D721Med (cell line): Measurements from ENCODE around the gene MAPKAPK5.
"Not testable (repeated sequence)": the region's sequence is repeated elsewhere in the genome, so short reads cannot be mapped to it uniquely, and the experiment has no call there.

Experiments used
- DNase-seq: peaks from one replicate; pipeline ENCODE4 v3.0.0; 2011; ENCODE audit warnings: low spot score; ENCODE audit not compliant: insufficient read length
- FAIRE-seq: peaks from 2 replicates; lab custom pipeline; 2011; peaks lifted over from hg19 to GRCh38; lab: Jason Lieb, UNC
- TF ChIP-seq, protein P1 (sequence below): IDR thresholded peaks from 2 replicates; pipeline ENCODE4 v1.5.1; 2012; ENCODE audit warnings: mild to moderate bottlenecking, control low read depth; ENCODE audit not compliant: insufficient read depth; ENCODE audit errors: missing control alignments

The MAPKAPK5 gene

DNA sequence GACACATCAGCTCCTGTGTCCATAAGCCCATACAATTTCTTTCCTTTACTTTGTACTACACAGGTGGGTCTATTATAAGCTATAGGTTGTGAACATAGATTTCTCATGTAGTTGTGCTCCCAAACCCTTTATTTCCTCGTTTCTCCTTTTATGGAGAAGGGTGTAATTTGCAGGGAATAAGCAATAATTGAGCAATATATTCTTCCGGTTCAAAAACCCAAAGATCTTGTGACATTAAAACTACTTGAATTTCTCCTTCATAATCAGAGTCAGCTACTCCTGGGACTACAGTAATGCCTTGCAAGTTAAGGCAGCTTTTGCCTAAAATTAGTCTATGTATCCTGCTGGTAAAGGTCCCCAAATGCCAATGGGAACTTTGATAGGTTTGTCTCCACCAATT is 19.1 kb upstream of the MAPKAPK5 start:
- DNase-seq, result no peak
- FAIRE-seq, result no peak

DNA sequence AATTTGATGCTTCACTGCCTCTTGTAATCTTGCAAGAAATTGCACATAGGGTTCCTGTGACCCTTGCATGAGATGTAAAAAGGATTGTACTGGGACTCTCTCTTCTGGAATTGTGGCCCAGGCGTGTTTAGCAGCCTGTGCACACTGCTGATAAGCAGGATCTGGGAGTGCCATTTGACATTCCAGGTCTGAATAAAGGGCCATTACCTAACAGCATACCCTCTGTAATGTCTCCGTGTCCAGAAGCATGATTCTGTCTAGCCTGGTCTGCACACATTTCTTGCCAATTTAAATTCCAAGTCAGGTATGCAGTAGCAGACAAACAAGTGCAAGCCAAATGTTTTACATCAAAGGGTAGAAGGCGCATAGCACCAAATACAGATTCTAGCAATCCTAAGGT is 18.1 kb upstream of the MAPKAPK5 start:
- TF ChIP-seq, protein P1, sequence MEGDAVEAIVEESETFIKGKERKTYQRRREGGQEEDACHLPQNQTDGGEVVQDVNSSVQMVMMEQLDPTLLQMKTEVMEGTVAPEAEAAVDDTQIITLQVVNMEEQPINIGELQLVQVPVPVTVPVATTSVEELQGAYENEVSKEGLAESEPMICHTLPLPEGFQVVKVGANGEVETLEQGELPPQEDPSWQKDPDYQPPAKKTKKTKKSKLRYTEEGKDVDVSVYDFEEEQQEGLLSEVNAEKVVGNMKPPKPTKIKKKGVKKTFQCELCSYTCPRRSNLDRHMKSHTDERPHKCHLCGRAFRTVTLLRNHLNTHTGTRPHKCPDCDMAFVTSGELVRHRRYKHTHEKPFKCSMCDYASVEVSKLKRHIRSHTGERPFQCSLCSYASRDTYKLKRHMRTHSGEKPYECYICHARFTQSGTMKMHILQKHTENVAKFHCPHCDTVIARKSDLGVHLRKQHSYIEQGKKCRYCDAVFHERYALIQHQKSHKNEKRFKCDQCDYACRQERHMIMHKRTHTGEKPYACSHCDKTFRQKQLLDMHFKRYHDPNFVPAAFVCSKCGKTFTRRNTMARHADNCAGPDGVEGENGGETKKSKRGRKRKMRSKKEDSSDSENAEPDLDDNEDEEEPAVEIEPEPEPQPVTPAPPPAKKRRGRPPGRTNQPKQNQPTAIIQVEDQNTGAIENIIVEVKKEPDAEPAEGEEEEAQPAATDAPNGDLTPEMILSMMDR, result no peak
- FAIRE-seq, result no peak
- DNase-seq, result no peak

More for the DNA sequence above, 19.1 kb upstream of the MAPKAPK5 start:
- TF ChIP-seq, protein P1, result no peak

DNA sequence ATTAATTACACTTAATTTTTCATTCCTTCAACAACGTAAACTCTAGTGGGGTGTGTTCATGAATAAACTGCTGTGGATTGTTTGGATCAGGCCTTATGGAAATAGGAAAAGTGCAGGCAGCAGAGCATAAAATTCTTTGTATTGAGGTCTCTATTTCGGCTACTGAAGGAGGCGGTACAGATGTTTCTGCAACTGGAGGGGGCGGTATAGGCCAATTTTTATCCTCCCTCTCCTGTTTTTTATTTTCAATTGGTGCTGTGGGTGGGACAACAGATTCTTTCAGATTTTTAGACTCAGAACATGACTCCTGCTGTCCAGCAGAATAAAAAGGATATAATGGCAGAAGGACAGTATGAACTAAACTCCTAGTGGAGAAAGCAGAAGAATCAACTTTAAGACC is 17.7 kb upstream of the MAPKAPK5 start:
- DNase-seq, FAIRE-seq: not testable (repeated sequence)
- TF ChIP-seq, protein P1, result peak; percentile 10

DNA sequence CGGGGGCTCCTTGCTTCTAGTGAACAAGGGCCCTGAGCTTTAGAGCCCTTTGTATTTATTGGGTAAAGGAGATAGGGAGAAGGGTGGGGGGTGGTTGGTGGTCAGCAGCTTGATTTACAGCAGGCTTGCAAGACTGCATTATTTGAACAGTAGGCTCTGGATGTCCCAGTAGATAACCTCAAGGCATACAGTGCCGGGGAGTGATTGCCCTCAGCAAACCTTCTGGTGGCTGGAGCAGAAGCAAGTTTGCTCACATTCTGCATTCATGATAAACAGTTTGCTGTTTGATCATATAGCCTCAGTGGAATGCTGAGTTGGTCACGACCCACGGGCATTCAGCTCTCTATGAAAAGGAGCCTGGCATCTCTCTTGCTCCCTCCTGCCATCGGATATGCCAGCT is 16.5 kb upstream of the MAPKAPK5 start:
- FAIRE-seq (no peak), DNase-seq (no peak)
- TF ChIP-seq, protein P1, result no peak

DNA sequence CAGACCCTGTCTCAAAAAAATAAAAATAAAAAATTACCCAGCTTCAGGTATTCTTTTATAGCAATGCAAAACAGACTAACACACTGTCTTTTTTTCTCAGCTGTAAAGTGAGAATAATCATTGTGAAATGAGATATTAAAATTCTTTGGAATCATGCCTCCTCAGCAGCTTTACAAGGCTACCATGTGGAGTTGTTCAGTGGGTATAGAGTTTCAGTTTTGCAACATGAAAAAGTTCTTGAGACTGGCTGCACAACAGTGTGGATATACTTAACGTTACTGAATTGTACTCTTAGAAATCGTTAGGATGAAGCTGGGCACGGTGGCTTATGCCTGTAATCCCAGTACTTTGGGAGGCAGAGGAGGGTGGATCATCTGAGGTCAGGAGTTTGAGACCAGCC is 15.7 kb upstream of the MAPKAPK5 start:
- TF ChIP-seq, protein P1, result no peak
- DNase-seq, result no peak
- no peak for FAIRE-seq

DNA sequence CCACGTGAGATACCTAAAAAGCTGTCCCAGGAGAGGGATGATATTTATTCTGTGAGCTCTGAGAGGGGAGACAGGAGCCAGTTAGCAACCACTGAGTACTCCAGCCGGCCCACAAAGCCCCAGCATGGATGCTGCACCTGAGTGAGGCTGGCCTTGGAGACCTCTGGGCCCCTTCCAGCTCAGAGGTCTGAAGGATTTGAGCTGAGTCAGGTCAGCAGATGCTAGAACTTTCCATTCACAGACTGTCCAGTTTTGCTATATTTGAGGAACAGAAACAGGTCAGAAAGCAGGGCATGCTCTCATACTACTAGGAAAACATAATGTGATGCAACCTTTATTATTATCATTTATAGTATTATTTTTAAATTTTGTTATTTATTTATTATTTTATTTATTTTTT is 15.0 kb upstream of the MAPKAPK5 start:
- TF ChIP-seq, protein P1, result no peak
- FAIRE-seq (no peak), DNase-seq (no peak)

DNA sequence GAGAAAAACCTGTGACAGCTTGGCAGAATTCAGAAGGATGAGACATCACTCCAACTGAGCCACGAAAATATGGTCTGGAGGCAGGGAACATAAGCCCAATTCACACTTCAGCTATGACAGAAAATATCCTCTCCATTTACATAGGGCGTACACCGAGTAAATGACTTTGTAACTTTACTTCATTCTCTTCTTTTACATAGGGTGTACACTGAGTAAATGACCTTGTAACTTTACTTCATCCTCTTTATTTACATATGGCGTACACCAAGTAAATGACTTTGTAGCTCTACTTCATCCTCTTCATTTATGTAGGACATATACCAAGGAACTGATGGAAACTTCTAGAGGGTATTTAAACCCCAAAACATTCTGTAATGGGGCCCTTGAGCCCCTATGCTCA is 14.1 kb upstream of the MAPKAPK5 start:
- DNase-seq (no peak), FAIRE-seq (no peak)
- TF ChIP-seq, protein P1, result no peak
